IMR-90 (cell line): ENCODE measurements around the gene STMN3. TPM values are rescaled to one million over a fixed set of nuclear protein-coding genes. Genes with fewer than 3 reads are reported as not detected.

Experiments used
- ATAC-seq: fragments of 200-7000 bp; cut with Tn5 transposase; 2 replicates; pipeline ENCODE4 v1.9.1; 2020; ENCODE audit warnings: low read depth, mild to moderate bottlenecking, moderate library complexity
- BruUV-seq: library from RNA; stranded (reverse); fragments of 400-500 nt; replicated peaks from 2 replicates; lab custom pipeline; 2021; lab: Mats Ljungman, UMichigan
- CTCF ChIA-PET: fragments of 300-600 bp; formaldehyde crosslinking; extraction: SDS; loops from one replicate; lab custom pipeline; 2021; ENCODE audit warnings: antibody characterized with exemption; lab: Yijun Ruan, JAX
- POLR2A ChIA-PET: fragments of 300-600 bp; sonication (Branson Sonifier 250); formaldehyde crosslinking; loops from one replicate; lab custom pipeline; 2022; ENCODE audit warnings: antibody characterized with exemption; ENCODE audit not compliant: unreplicated experiment; lab: Charles Lee
- DNase-seq: peaks from one replicate; pipeline ENCODE4 v3.0.0; 2013
- H2AFZ ChIP-seq: replicated peaks from 2 replicates; pipeline ENCODE3; 2013; ENCODE audit warnings: low read length, mild to moderate bottlenecking; ENCODE audit not compliant: poor library complexity
- H2AK5ac ChIP-seq: 2 replicates; pipeline ENCODE4 v1.6.1; 2013; ENCODE audit warnings: low read depth, low read length, inconsistent platforms
- H2AK9ac ChIP-seq: replicated peaks from 2 replicates; pipeline ENCODE3; 2013; ENCODE audit warnings: mild to moderate bottlenecking, low read depth, low read length, moderate library complexity; ENCODE audit not compliant: poor library complexity
- H2BK120ac ChIP-seq: 2 replicates; pipeline ENCODE4 v1.6.1; 2013; ENCODE audit warnings: low read depth, low read length, inconsistent platforms
- H2BK15ac ChIP-seq: 3 replicates; pipeline ENCODE4 v1.6.1; 2013; ENCODE audit warnings: low read depth, low read length, inconsistent platforms
- H2BK20ac ChIP-seq: 2 replicates; pipeline ENCODE4 v1.6.1; 2013; ENCODE audit warnings: low read depth, mild to moderate bottlenecking, inconsistent platforms, low read length, moderate library complexity
- H2BK5ac ChIP-seq: 2 replicates; pipeline ENCODE4 v1.6.1; 2013; ENCODE audit warnings: mild to moderate bottlenecking, low read depth, low read length, inconsistent platforms; ENCODE audit not compliant: poor library complexity, severe bottlenecking
- H3K14ac ChIP-seq: replicated peaks from 2 replicates; pipeline ENCODE4 v1.6.1; 2013; ENCODE audit warnings: low read depth, low read length, inconsistent platforms
- H3K18ac ChIP-seq: 2 replicates; pipeline ENCODE4 v1.6.1; 2013; ENCODE audit warnings: low read depth, low read length, control low read depth
- H3K23ac ChIP-seq: 2 replicates; pipeline ENCODE4 v1.6.1; 2013; ENCODE audit warnings: low read depth, low read length, inconsistent platforms
- H3K27ac ChIP-seq: 2 replicates; pipeline ENCODE4 v1.5.1; 2013; ENCODE audit warnings: mild to moderate bottlenecking, control low read depth, low read length; ENCODE audit not compliant: insufficient read depth
- H3K27me3 ChIP-seq: 2 replicates; pipeline ENCODE4 v1.6.1; 2013; ENCODE audit warnings: low read length; ENCODE audit not compliant: control insufficient read depth, insufficient read depth
- H3K36me3 ChIP-seq: 2 replicates; pipeline ENCODE4 v1.6.1; 2013; ENCODE audit warnings: low read length, mixed read lengths; ENCODE audit not compliant: control insufficient read depth, insufficient read depth
- H3K4ac ChIP-seq: 2 replicates; pipeline ENCODE4 v1.6.1; 2013; ENCODE audit warnings: low read depth, low read length, inconsistent platforms
- H3K4me1 ChIP-seq: 2 replicates; pipeline ENCODE4 v1.6.1; 2013; ENCODE audit warnings: low read length, mixed read lengths; ENCODE audit not compliant: control insufficient read depth, insufficient read depth
- H3K4me2 ChIP-seq: 2 replicates; pipeline ENCODE4 v1.6.1; 2013; ENCODE audit warnings: low read depth, mild to moderate bottlenecking, control low read depth, low read length, moderate library complexity
- H3K4me3 ChIP-seq: 2 replicates; pipeline ENCODE4 v1.5.1; 2013; ENCODE audit warnings: low read depth, mild to moderate bottlenecking, control low read depth, low read length, moderate library complexity; ENCODE audit not compliant: insufficient read depth
- H3K56ac ChIP-seq: 2 replicates; pipeline ENCODE4 v1.6.1; 2013; ENCODE audit warnings: low read length, inconsistent platforms; ENCODE audit not compliant: insufficient read depth; ENCODE audit errors: extremely low read depth
- H3K79me1 ChIP-seq, 2 experiments: 2 replicates each; pipeline ENCODE4 v1.6.1; 2013; ENCODE audit warnings: low read length in 2 of 2, inconsistent platforms in 1 of 2, low read depth in 1 of 2
- H3K9ac ChIP-seq: 2 replicates; pipeline ENCODE4 v1.6.1; 2013; ENCODE audit warnings: low read depth, low read length, control low read depth
- H3K9me1 ChIP-seq: 2 replicates; pipeline ENCODE4 v1.6.1; 2013; ENCODE audit warnings: low read length, inconsistent platforms; ENCODE audit not compliant: insufficient read depth
- H3K9me3 ChIP-seq: 2 replicates; pipeline ENCODE4 v1.6.1; 2013; ENCODE audit warnings: low read length; ENCODE audit not compliant: control insufficient read depth, insufficient read depth
- H4K20me1 ChIP-seq: 2 replicates; pipeline ENCODE4 v1.6.1; 2013; ENCODE audit warnings: low read length, inconsistent platforms; ENCODE audit not compliant: insufficient read depth
- H4K5ac ChIP-seq: 2 replicates; pipeline ENCODE4 v1.6.1; 2013; ENCODE audit warnings: mild to moderate bottlenecking, low read depth, low read length, control low read depth
- H4K8ac ChIP-seq, 2 experiments: 2 replicates each; pipeline ENCODE4 v1.6.1; 2013; ENCODE audit warnings: low read depth in 2 of 2, low read length in 2 of 2, control low read depth in 1 of 2, inconsistent platforms in 1 of 2
- H4K91ac ChIP-seq: 2 replicates; pipeline ENCODE4 v1.6.1; 2013; ENCODE audit warnings: low read depth, low read length, inconsistent platforms; ENCODE audit not compliant: insufficient read depth
- WGBS, 2 experiments: methylation state at CpG; one replicate each; pipeline versions ENCODE4 v1.1.5 to v1.1.7; 2013; ENCODE audit warnings: missing lambda C conversion rate in 2 of 2; ENCODE audit not compliant: insufficient read length in 1 of 2; ENCODE audit errors: extremely low coverage in 2 of 2; 5-methylcytosine and 5-hydroxymethylcytosine counted together
- dilution Hi-C: fragments of 300-500 bp; cut with HindIII; formaldehyde crosslinking; loops from one replicate; pipeline ENCODE4 v1.14.3; 2018; ENCODE audit warnings: low sequenced_read_pairs; ENCODE audit not compliant: unreplicated experiment
- in situ Hi-C: fragments of 300-500 bp; cut with MboI; formaldehyde crosslinking; loops from 3 replicates; pipeline ENCODE4 v1.14.3; 2019; ENCODE audit warnings: low sequenced_read_pairs, inconsistent platforms, mixed read lengths
- intact Hi-C: fragments of 100-400 bp; cut with micrococcal nuclease; formaldehyde crosslinking; loops from 2 replicates; pipeline ENCODE4 v1.10.0; 2022
- polyA plus RNA-seq, 3 experiments: library from polyadenylated mRNA; depleted of rRNA; stranded (reverse); fragments of >200 nt; gene quantifications; 2 replicates each; pipeline ENCODE4 v1.2.3, GENCODE V29; 2012; ENCODE audit warnings: low replicate concordance in 1 of 3
- total RNA-seq: library from RNA; depleted of rRNA; stranded (reverse); fragments of >200 nt; gene quantifications from 2 replicates; pipeline ENCODE4 v1.2.3, GENCODE V29; 2012
- TF ChIP-seq, protein P1 (sequence below): fragments of 150-350 bp; IDR thresholded peaks from 2 replicates; pipeline ENCODE4 v1.6.1; 2016; ENCODE audit warnings: low read depth, mild to moderate bottlenecking, low read length, moderate library complexity, borderline replicate concordance

STMN3 gene
- total and polyA plus RNA-seq, 2 of the 4 experiments (the other 2 are of a cell fraction): 20.3 to 62.3 TPM

DNA sequence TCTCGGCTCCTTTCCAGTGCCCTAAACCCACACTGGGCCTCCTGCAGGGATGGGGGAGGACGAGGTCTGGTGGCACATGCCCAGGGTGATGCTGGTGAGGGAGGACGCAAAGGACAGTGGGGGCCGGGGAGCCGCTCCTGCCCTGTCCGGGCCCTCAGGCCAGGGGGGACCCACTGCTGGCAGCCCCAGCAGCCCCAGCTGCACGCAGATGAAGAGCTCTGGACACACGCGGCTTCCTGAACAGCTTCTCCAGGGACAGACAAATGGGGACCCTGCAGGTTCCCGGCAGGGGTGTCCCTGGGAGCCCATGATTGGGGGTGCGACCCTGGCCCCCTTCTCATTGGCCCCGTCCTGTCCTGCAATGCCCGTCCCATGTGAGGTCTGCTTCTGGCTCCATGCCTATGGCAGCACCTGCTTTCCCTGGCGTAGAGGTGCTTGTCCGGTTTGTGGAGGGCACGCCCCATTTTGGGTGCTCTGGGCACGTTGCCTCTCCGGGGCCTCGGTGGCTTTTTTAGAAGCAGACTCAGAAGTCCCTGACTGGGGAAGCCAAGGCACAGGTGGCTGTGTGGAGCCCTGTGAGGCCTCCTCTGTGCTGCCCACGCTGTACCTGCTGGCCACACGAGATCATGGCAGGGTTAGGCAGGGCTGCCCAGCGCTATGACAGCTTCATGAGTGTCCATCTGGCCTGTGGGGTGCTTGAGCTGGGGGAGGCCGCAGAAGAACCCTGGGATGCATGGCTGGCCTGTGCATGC lies 27.8 kb upstream of the STMN3 start:
- Histone ChIP-seq H3K9me1 (peaks cover 17% of the 10 kb centered on the region), H3K36me3 (peaks cover 28% of the 10 kb centered on the region), H2BK5ac (peak overlapping the region; percentile 99), H2BK20ac (peak overlapping the region; percentile 92), H4K91ac (peak overlapping the region; percentile 99), H3K9ac (no peak overlapping the region), H3K9me3 (no peaks in the 10 kb centered on the region), H2BK120ac (peak overlapping the region; percentile 99), H3K4me2 (no peak overlapping the region), H2AFZ (no peak overlapping the region), H4K5ac (peak overlapping the region; percentile 98), H3K14ac (peak overlapping the region; percentile 98; the same call in 1 of the 2 replicates), H4K8ac (peak overlapping the region; percentile 99 to 100; a peak in 3 of 4 replicates), H3K56ac (no peak overlapping the region), H2AK9ac (peak overlapping the region; percentile 48), H3K23ac (no peak overlapping the region), H3K18ac (peak overlapping the region; percentile 99; the same call in 1 of the 2 replicates), H4K20me1 (no peaks in the 10 kb centered on the region), H3K79me1 (peaks cover 10 to 38% of the 10 kb centered on the region in 2 experiments; a peak in 3 of 4 replicates), H3K4ac (peak overlapping the region; percentile 100), H2BK15ac (peak overlapping the region; percentile 100; the same call in 1 of the 3 replicates), H3K27me3 (no peaks in the 10 kb centered on the region), H3K4me3 (no peak overlapping the region), H3K4me1 (peaks cover 16% of the 10 kb centered on the region), H2AK5ac (peak overlapping the region; percentile 100), H3K27ac (peak overlapping the region; percentile 92)
- CTCF ChIA-PET: no interaction called here
- WGBS, 2 experiments: 96% methylated on average over 15 of the region's 23 CpGs; no CpG with 5 or more reads in 1 of the 2 experiments
- BruUV-seq: no TSS peak
- dilution Hi-C loops (no loop called here), intact Hi-C loops (no loop called here), in situ Hi-C loops (no loop called here)
- DNase-seq (no peak), ATAC-seq (no peak)
- POLR2A ChIA-PET: no interaction called here
- TF ChIP-seq, protein P1, sequence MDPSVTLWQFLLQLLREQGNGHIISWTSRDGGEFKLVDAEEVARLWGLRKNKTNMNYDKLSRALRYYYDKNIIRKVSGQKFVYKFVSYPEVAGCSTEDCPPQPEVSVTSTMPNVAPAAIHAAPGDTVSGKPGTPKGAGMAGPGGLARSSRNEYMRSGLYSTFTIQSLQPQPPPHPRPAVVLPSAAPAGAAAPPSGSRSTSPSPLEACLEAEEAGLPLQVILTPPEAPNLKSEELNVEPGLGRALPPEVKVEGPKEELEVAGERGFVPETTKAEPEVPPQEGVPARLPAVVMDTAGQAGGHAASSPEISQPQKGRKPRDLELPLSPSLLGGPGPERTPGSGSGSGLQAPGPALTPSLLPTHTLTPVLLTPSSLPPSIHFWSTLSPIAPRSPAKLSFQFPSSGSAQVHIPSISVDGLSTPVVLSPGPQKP: no peak
